Measurements from ENCODE around the gene SCAMP3. TPM values are rescaled to one million over a fixed set of nuclear protein-coding genes. Genes with fewer than 3 reads are reported as not detected.
"Not testable (repeated sequence)": the region's sequence is repeated elsewhere in the genome, so short reads cannot be mapped to it uniquely, and the experiment has no call there.

The SCAMP3 gene
- total RNA-seq, 1 donor from 2014 or later, result 89.7 TPM

DNA sequence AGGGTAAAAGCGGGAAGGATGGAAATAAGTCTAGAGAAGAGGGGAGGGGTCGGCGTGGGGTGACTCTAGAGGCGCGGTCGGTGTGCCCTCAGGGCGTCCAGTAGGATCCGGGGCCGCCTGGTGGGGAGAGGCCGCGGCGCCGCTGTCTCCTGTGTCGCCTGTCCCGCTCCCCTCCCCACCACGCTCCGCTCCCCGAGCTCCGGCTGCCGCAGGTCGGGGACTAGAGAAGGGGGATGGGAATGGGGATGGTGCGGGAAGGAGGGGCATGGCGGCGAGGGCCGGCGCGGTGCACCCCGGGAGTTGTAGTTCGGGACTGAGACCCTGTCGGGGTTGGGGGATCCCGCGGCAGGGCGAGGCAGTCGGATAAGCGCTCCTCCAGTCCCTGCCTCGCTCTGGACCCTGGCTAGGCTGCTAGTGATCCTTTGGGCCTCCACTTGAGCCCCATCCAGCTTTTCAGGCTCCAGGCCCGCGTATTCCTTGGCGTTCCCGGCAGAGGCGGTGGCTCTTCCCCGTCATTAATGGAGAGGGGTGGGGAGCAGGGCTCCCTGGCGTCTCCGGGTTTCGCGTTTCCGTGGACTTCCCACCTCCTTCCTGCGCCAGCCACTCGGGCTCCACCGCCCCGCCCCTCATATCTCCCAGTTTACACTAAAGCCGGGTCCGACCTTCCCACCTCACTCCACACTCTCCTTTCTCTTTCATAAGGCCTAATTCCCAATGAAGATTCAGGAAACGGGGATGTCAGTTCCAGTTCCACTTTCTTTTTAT, 6.7 kb downstream of the SCAMP3 start, which contains the start of gene ENTREP3:
Gene ENTREP3, minus strand, starts transcription at position 241 of the 765 bp plus-strand sequence. CDS start 606 bp downstream, outside the sequence.
- intact Hi-C loops (cut with micrococcal nuclease), result loop anchor here (2.0 kb wide), 1 partner anchor 17 kb away; the partner anchor contains the start of gene CLK2

DNA sequence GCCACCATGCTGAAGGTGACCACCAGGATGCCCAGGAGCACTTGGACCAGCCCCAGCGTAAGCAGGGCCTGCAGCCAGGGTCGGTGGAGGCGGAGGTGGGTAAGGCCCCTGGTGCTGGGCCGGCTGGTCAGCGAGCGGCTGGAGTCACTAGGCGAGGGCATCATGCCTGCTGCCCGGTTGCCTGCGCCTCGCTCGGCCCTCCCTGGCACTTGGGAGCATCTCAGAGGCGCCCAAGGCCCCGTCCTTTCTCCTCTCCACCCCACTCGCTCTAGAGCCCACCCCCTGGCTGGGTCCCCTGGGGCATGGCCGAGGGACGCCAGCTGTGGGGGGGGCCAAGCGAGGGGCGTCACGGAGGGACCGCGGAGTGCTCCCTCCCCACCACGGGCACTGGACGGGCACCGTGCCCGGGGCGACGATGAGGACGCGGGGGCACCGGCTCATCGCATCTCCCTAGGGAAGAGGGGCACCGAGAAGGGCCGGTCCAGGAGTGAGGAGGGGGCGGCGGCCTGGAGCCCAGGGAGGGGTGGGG, 7.4 kb downstream of the SCAMP3 start:
- intact Hi-C loops (cut with micrococcal nuclease), result loop anchor here (2.0 kb wide), 1 partner anchor 18 kb away; the partner anchor contains the start of gene CLK2

DNA sequence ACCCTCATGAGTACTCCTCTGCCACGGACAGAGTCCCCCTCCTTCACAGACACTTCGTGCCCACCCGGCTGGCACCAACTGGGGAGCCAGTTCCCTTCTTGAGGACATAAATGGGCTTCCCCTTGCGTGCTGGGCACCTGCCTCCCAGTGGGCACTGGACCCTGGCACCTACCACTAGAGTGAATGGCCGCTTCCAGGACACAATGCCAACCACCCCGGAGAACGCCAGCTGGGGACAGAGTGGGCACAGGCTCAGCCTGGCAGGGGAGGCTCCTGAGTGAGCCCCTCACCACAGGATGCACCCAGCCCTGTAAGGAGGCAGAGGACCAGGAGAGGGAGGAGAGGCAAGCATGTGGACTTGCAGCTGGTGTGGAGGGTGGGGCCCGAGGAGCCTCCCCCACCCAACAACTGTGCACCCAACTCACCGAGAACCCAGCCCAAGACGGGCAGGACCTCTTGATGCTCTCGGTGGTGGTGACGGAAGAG, 7.9 kb downstream of the SCAMP3 start:
- intact Hi-C loops (cut with micrococcal nuclease), result loop anchor here (2.0 kb wide), 1 partner anchor 19 kb away; the partner anchor contains the start of gene CLK2

DNA sequence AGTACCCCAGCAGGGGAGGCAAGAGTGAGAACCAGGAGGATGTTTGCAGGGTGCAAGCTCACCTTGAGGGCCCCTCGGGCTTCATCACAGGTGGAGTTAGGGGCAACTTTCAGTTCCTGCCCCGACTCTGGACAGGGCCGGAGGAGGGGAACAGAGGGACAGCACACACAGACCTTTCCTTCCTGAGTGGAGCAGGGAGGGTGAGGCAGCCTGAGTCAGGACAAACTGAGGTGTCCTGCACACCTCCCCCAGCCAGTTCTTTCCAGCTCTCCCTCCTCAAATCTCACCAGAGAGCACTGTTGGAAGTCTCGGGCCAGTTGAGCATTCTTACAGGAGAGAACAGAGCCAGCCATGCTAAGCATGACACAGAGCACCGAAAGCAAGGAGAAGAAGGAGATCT, 8.4 kb downstream of the SCAMP3 start:
- intact Hi-C loops (cut with micrococcal nuclease), result loop anchor here (2.0 kb wide), 1 partner anchor 19 kb away; the partner anchor contains the start of gene CLK2

DNA sequence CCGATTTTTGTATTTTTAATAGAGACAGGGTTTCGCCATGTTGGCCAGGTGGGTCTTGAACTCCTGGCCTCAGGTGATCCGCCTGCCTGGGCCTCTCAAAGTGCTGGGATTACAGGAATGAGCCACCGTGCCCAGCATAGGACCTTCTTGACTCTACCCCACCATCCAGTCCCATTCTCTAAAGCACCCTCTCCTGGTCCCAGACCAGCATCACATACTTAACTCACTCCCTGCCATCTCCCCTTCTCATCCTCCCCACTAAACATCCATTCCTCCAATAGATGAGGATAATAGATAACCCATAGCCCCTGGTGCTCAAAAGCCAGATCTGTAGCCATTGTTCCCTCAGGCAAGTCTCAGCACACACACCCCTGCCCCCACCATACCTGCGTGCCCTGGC, 9.0 kb downstream of the SCAMP3 start:
- intact Hi-C loops (cut with micrococcal nuclease), result no loop called here

DNA sequence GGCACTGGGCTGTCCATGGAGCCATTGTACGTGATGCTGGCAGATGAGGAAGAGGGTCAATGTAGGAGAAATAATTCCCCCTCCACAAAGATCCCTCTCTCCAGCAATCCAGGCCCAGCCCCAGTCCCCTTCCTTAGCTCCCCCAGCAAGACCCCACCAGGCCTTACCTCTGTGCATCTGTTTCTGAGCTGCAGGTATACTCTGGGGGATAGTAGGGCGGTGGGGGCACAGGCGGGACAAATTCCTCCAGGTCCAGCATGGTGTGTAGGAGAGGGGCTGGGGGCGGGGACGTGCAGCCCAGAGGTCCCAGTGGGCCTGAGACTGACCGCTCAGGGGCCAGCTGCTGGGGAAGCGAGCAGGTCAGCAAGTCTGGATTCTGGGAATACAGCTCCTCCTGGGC, 10.6 kb downstream of the SCAMP3 start:
- intact Hi-C loops (cut with micrococcal nuclease), result no loop called here

DNA sequence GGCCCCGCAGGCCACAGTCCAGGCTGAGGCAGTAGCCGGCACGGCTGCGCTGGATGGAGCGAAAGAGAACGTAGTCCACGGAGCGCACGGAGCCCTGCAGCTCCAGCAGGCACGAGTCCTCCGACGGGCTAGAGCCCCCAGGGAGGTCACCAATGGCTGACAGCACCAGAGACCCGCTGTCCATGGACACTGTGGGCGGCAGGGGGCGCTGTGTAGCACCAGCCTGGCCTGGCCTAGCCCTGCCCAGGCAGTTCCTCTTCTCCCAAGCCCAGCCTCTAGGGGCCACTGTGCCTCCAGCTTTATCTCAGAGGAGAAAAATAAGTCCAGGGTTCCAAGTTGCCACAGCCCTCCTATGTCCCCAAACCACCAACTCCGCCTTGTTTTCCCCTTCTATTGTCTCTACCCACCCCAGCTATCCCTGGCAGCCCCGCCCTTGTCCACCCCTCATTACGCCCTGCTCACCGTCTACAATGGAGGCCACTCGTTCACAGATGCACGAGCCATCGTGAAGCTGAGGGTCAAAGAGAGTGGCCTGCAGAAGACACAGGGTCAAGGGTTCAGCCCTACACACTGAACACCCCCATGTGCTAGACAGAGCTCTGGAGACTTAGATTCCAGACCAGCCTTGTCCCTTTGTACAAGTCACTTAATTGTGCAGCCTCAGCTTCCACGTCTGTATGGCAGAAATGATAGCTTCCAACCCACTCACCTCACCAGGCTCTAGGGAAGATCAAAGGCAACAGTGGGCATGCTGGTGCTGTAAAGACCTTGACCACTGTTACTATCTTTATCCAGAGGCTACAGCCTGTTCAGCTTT, 11.3 kb downstream of the SCAMP3 start:
- intact Hi-C loops (cut with micrococcal nuclease), result loop anchor here (1.0 kb wide), 4 partner anchors 11 to 341 kb away; partner anchors contain the start of genes FDPS and SCAMP3

DNA sequence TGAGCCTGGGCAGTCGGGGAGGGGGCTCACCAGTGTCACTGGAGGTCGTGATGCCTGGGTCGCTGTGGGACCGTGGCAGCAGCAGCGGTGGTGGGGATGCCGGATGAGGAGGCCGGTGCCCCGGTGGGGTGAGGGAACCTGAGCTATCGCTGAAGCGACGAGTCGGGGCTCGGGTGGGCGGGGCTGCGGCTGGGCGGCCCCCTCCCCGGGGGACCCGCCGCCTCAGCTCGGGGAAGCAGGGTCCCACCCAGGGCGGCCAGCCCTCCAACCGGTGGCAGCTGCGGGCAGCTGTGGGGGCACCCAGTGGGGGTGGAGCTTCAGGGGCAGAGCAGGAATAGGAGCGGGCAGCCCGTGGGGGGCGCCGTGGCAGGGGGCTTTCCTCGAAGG, 11.9 kb downstream of the SCAMP3 start:
- intact Hi-C loops (cut with micrococcal nuclease), result loop anchor here (1.0 kb wide), 4 partner anchors 12 to 342 kb away; partner anchors contain the start of genes FDPS and SCAMP3

DNA sequence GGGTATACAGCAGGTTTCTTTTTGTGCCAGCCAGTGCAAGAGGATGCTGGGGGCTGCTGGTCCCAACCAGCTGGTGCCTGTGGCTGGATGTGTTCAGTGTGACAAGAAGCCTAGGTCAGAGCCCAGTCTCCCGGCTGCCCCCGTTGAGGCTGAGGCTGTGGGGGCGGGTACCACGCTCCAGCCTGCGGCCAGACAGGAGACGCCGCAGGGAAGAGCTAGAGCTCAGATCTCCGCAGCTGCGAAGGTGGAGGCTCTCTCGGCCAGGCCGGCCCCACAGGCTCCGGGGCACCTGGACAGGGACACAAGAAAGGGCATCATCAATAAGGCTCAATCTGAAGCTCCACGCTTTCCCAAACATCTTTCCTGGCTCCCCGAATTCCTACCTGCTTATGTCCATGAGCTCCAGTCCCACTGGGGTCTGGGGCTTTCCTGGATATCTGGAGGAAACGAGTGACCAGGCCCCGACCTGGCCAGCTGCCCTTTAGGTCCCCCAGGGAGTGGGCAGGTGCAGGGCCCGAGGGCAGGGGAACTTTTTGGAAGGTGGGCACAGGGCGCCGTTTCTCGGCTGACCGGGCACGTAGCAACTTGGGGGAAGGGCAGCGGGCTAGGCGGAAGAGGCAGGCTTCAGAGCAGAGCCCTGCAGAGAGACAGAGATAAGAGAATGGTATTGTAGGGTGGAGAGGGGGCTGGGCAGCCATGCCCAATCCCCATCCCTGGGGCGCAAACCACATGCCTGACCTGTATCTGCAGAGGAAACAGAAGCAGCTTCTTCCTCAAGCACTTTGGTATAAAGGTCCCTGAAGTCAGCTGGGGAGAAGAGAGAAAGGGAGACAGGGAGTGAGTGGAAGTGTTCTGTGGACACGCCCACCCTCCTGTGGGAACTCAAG, 14.2 kb downstream of the SCAMP3 start:
- intact Hi-C loops (cut with micrococcal nuclease), result no loop called here

DNA sequence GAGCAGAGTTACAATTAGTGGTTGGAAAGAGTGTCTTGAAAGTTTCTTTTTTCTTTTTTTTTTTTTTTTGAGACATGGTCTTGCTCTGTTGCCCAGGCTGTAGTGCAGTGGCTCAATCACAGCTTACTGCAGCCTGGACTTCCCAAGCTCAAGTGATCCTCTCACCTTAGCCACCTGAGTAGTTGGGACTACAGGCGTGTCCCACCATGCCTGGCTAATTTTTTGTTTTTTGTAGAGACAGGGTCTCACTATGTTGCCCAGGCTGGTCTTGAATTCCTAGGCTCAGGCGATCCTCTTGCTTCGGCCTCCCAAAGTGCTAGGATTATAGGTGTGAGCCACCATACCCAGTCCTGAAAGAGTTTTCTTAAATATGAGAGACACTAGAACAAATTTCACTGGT, 15.4 kb downstream of the SCAMP3 start:
- intact Hi-C loops (cut with micrococcal nuclease), result not testable (repeated sequence)

DNA sequence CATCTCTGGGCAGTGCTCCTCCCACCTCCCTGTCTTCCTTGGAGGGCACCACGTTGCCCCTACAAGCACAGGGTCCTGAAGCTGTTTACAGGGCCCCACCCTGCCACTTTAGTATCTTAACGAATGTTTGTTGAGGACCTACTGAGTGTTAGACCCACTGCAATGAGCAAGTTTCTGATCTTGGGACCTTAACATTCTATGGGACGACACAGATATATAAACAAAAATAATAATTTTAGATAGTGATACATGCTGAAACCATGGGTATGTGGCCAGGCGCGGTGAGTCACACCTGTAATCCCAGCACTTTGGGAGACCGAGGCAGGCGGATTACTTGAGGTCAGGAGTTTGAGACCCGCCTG, 17.0 kb downstream of the SCAMP3 start:
- intact Hi-C loops (cut with micrococcal nuclease), result loop anchor here (2.0 kb wide), 1 partner anchor 36 kb away; the partner anchor contains the start of gene MTX1

DNA sequence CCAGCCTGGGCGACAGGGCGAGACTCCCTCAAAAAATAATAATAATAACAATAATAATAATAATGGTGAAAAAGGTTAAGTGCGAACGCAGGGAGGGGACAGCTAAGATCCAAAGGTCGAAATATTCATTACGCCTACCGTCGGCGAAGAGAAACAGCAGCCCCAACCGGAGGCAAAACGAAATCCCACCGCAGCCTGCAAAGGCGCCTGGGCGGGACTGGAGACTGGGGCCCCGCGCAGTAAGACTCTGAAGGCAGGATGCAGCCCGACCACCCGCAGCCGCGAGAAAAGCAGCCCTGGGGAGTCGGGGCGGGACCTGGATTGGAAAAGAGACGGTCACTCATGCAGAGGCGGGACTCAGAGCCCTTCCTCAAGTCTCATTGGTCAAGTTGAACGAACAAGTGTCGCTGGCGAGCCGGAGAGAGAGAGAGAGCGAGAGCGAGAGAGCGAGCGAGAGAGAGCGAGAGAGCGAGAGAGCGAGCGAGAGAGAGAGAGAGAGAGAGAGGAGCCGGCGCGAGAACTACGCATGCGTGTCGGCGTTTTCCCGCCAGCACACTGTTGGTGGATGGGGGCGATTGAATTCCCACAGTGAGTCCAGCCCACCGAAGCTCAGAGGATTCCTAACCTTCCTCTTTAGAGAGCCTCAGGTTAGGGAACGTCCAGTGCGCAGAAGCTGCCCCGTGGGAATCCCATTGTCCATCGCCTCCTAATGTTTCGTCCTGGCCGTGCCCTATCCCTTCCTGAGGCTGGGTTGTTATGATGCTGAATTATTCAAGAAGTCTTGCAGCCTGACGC, 17.6 kb downstream of the SCAMP3 start:
- intact Hi-C loops (cut with micrococcal nuclease), result loop anchor here (1.0 to 2.0 kb wide), 4 partner anchors 18 to 68 kb away; partner anchors contain the start of genes CLK2 and MTX1

DNA sequence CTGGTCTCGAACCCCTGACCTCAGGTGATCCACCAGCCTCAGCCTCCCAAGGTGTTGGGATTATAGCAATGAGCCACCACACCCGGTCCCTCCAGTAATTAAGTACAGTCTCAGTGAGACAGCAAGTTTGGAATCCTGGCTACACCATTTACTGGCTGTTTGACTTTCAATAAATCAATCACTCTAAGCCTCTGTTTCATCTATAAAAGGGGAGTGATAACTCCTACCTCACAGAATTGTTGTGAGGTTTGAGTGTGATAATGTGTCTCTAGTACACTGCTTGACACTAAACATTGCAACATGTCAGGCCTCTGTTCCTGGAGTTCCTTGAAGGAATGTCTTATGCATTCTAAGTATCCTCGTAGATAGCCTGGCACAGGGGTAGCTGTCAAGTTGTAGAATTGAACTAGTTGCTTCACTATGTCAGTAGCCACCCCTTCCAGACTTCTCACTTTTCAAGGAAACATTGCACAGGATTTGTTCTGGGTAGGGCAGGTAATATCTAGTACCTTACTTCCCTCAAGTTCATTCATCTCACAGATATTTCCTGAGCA, 19.3 kb downstream of the SCAMP3 start:
- intact Hi-C loops (cut with micrococcal nuclease), result no loop called here

DNA sequence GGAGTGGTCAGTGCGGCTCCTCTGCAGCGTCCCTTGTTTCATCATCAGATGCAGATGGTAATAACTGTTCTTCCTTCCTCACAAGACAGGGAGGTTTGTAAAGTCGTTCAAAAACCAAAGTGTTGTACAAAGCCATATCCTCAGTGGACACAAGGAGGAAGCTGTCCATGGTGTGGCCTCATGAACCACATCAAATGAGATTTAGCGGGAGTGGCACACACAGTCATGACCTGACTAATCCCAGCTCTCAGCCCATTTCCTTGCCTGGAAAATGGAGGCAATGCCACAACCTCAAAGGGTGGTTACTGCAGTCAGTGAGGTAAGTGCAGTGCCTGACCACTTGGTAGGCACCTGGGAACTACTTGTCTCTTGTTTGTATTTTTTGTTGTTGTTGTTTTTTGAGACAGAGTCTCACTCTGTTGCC, 20.3 kb downstream of the SCAMP3 start:
- intact Hi-C loops (cut with micrococcal nuclease), result no loop called here

DNA sequence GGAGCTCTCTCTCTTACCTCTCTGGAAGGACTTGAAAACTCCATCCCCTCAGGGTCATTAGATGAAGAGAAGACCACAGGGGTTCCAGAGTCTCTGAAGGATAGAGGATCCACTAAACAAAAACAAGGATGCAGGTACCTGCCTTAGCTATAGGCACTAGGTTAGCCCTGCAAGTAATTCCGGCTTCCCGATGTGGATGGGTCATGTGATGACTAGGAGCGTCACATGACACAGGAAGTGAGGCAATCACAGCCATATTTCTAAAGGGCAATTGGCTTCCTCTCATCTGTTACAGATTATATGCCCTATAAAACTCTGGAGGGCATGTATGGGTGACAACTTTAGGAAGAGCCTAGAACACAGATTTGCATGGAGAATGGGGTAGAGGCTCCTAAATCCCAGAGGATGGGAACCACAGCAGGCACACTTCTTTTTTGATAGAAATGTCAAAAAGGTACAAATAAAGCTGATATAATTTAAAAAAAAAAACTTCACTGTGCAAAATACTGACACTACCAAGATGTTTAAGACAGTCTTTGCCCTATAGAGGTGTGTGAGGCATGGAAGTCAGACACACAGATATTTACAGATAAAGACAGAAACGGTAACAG, 21.0 kb downstream of the SCAMP3 start:
- intact Hi-C loops (cut with micrococcal nuclease), result no loop called here

DNA sequence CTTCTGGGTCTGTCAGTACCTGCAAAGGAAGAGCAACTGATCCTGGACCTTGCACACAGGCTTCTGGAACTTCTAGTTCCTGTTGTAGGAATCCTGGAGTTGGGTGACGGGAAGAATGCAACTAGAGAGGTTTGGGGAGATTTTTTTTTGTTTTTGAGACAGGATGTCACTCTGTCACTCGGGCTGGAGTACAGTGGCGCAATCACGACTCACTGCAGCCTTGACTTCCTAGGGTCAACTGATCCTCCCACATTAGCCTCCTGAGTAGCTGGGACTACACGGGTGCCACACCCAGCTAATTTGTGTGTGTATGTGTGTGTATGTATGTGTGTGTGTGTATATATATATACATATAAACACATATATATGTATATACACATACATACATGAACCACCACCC, 25.7 kb downstream of the SCAMP3 start:
- intact Hi-C loops (cut with micrococcal nuclease), result no loop called here

DNA sequence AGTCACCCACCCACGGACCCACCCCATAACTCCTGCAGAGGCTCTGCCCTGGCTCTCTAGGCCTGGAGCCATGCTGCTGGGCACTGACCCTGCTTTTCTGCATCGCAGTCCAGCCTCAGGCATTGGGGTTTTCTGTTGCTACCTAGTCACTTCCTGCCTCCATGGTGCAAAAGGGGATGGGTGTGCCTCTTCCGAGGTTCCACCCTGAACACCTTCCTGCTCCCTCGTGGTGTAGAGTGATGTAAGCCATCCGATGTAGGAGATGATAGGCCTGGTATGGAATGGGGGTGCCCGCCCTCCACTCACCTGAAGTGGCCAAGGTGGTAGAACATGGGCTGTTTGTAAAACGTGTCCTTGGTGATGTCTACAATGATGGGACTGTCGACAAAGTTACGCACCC, 26.8 kb downstream of the SCAMP3 start:
- intact Hi-C loops (cut with micrococcal nuclease), result not testable (repeated sequence)

DNA sequence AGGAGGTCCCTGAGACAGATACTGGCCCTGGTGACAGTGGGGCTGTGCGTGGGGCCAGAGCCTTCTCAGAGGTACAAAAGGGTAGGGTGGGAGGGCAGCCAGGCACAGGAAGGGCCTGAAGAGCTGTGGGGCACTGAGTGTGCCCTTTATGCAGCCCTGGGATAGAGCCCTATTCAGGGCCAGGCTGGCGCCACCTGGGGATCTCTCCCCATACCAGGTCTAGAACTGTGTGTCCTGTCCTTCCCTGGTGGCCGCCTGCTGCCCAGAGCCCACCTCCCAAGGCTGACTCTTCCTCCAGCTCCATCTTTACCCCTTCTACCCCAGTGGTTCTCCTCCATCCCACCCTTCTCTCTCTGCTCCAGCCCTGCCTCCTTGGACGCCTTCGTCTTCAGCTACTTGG, 28.7 kb downstream of the SCAMP3 start:
- intact Hi-C loops (cut with micrococcal nuclease), result not testable (repeated sequence)

Data from T-helper 2 cell treated with Interferon-gamma antibody and Interleukin-4, amounts not matched to agents 100 ng/mL and 5 ng/mL, for 36 hours (primary cell).